Limb (tissue), 2 donors: Measurements from ENCODE around the gene COL5A3.
A peak's percentile ranks its signal among the peaks of the same experiment; 100 is the strongest.
"Not testable (repeated sequence)": the region's sequence is repeated elsewhere in the genome, so short reads cannot be mapped to it uniquely, and the experiment has no call there.

ENCODE experiments used
- DNase-seq, 2 donors: peaks; one replicate each; pipeline ENCODE4 v3.0.0-alpha.2; 2016; ENCODE audit errors: extremely low spot score in 2 of 2

The COL5A3 gene

DNA sequence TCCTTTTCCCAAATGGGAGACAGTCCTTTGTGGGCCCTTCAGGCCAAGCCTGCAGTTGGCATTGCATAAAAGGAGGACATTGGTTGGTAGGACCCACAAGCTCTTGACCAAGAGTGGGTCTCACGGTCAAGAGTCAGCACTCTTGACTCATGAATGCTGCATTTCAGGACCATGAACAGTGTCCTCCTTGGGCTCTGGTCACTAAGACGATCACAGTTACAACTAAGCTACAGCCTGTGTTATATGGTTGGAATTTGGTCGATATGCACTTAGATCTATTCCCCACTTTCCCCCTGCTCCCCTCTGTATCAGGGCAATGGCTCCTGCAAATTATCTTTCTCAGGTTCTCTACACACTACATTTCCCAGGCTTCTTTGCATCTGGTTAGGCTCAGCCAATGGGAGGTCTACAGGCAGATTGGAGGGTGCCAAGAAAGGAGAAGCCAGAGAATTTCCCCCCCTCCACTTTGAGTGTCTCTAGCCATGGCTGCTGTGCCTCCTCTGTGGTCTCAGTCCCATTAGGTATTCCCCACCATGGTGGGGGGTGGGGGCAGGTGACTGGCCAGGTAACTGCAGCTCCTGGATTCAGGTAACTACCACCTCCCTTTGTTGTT is 70.9 kb downstream of the COL5A3 start:
- DNase-seq, result no peak

DNA sequence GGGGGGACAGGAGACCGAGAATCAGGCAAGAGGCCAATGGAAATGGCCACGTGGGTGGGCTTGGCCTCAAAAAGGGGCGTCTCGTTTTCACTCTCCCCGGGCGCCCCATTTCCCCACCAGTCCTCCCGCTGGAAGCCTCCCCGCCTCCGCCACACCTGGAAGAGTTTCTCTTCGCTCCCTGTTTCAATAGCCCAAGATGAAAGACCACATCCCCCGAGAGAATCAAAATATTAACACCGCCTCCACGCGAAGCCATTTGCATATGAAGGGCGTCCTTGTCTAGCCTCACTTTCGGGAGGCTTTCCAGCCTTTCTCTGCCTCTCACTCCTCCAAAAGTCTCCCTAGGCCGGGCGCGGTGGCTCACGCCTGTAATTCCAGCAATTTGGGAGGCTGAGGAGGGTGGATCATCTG is 73.3 kb downstream of the COL5A3 start:
- peak in 1 of 2 donors; percentile 70 for DNase-seq

DNA sequence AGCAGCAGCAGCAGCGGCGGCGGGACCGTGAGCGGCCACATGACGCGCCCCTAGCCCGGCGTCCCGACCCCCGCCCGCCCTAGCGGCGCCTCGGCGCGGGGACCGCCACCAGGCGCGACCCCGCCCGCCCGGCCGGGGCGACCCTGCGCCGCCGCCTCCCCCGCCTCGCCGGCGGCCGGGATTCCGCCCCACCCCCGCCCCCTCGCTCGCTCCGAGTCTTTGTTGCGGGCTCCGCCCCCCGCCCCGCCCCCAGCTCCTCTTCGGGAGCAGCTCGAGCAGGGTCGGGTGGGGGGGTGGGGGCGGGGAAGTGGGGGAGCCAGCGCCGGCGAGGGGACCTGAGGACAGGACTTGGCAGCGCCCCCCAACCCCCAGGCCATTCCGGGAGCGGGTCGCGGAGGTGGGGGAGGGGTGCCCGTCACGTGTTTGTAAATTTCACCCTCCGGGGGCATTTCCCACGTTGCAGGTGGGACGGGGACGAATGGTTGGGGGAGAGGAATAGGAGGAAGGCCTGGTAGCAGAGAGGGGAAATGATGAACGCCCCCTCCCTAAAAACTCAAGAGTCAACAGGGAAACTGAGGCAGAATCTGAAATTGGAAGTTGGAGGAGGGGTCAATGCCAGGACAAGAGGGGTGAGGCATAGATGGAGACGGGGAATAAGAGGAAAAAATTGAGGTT is 73.8 kb downstream of the COL5A3 start, which contains the start of gene OLFM2:
Gene OLFM2, minus strand, starts transcription at position 190 of the 675 bp plus-strand sequence. Its CDS starts 149 bp downstream, at position 41.
- peak; percentile 30 to 86 for DNase-seq

DNA sequence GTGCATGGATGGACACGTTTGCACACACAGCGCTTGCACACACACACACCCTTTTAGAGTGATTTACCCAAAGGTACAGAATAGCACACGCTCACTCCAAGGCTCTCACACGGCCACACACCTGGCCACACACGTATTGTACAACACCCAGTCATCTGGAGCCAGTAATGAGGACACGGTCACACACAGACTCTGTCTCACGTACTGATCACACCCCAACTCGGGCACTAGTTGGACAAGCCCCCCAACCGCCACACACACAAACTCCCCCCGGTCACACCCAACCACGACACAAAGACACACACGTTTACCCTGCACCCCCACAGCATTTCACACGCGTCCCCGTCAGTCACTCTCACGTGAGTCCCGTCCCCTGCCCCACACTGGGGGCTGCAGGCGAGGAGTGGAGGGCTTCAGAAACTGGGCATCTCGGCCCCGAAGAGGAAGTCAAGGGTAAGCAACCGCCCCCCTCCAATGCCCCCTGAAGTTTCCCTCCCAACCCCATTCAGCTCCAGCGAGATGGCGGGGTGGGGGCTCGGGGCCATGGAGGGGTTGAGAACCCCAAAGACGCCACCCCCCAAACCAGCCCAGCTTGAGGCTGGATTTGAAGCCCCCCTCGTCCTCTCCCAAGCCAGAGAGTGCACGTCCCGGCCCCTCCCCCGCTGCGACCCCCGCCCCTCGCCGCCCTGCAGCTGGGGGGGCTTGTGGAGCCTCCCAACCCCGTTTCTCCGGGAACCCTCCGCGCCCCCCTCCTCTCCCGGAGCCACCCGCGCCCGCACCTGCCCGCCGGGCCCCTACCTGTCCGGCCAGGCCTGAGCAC is 74.6 kb downstream of the COL5A3 start:
- peak in 1 of 2 donors; percentile 63 for DNase-seq

DNA sequence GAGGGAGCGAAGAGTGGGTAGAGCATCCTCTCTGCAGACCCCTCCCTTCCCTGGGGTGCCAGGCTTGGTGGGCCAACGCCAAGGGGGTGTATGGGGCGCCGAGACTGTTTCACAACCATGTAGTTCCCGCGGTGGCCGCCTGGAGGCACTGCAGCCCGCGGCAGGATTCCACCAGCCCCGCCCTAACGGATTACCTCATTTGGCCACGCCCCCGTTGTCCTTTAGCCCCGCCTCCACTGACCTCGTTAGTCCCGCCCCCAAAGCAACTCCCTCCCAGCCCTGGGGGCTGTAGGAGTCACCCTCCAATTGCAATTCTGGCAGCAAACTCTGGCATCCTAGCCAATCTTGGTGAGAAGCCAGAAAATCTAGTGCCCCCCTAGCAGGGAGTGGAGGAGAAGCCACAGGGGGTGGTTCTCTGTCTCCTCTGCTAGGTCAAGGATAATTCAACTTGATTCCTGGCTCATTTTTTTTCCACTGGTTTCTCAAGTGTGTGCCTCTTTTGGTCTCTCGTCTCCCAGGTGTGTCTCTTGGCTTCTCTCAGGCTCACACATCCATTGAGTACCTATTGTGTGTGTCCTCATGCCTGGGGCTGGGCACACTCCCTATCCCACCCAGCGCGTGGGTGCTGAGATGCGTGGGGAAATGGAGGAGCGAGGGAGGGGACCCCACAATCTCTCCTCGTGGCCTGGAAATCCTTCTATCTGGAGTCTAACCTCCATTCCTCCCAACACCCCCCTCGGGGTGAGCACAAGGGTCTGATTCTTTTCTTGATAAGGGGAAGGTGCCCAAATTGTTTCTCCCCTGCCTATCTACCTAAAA is 76.0 kb downstream of the COL5A3 start:
- DNase-seq, result peak; percentile 68 to 90

DNA sequence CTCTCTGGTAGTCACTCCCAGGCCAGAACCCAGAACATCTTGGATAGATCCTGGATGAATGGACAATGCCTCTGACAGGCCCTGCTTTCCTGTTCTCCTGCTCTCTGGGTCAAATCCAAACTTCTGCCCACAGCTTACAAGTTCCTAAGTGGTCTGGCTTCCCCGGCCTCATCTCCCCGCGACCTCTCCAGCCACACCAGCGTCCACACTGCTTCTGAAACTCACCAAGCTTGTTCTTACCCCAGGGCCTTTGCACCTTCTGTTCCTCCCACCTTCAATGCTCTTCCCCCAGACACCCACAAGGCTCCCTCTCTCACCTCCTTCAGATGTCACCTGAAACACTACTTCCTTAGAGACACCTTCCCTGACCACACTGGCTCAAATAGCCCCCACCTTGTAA is 77.5 kb downstream of the COL5A3 start:
- no peak for DNase-seq

DNA sequence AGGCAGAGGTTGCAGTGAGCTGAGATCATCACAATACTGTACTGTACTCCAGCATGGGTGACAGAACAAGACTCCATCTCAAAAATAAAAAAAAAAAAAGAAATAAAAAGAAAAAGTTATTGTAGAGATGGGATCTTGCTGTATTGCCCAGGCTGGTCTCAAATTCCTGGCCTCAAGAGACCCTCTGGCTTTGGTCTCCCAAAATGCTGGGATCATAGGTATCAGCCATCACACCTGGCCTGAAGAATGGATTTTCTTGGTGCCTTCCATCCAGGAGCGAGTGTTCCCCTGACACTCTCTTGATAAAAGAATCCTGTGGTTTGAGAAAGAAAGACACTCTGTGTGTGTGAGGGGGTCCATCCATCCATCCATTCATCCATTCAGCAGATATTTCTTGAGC is 78.7 kb downstream of the COL5A3 start:
- no peak for DNase-seq

DNA sequence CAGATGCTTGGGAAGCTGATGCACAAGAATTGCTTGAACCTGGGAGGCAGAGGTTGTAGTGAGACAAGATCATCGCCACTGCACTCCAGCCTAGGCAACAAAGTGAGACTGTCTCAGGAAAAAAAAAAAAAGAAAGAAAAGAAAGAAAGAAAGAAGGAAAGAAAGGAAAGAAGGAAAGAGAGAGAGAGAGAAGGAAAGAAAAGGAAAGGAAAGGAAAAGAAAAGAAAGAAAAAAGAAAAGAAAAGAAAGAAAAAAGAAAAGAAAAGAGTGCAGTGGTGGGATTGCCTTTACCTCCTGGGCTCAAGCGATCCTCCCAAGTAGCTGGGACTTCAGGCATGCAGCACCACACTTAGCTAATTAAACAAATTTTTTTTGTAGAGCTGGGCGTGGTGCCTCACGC is 86.9 kb downstream of the COL5A3 start:
- no peak for DNase-seq

DNA sequence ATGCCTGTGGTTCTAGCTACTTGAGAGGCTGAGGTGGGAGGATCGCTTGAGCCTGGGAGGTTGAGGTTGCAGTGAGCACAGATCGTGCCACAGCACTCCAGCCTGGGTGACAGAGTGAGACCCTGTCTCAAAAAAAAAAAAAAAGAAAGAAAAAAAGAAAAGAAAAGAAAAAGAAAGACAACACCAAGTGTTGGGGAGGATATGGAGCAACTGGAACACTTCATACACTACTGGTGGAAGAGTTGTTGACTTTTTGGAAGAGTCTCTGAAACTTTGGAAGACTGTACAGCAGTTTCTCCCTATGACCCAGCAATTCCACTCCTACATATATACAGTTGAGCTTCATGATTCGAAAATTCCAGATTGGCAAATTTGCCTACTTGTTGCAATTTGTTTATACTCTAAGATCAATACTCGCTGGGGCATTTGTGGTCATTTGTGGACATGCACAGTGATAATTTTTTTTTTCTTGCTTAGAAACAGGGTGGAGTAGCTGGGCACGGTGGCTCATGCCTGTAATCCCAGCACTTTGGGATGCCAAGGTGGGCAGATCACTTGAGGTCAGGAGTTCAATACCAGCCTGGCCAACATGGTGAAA is 87.4 kb downstream of the COL5A3 start:
- not testable (repeated sequence) for DNase-seq

DNA sequence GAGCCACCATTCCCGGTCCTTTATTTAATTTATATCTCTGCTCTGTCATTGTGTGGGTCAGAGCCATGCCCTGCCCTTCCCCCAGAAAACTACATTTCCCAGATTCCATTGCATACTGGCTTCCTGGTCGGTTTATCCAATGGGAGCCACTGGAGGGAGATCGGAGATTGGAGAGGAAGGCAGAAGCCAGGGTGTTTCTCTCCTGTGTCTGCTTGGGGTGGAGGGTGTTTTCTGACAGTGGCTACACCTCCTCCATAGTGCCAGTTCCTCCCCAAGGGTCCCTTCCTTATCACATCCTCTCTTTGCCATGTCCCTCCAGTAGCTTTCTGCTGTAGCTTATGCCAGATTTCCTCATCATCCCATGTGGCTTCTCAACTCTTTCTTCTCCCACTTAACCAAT is 93.0 kb downstream of the COL5A3 start:
- DNase-seq, result peak in 1 of 2 donors; percentile 41

DNA sequence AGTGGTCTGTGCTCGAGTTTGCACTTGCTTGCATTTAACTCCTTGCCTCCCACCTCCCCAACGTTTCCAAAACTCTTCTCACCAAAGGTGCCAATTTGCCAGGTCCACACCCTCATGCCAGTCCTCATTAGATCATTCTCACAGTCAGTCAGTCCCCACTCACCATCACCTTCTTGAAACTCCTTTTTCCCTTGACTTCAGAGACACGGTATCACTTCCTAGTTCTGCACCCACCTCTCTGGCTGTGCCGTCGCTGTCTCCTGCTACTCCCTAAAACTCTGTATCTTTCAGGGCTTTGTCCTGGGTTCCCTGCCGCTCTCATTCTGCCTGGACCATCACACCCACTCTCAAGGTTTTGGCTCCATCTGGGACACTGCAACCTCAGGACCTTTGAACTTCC is 93.6 kb downstream of the COL5A3 start:
- no peak for DNase-seq

DNA sequence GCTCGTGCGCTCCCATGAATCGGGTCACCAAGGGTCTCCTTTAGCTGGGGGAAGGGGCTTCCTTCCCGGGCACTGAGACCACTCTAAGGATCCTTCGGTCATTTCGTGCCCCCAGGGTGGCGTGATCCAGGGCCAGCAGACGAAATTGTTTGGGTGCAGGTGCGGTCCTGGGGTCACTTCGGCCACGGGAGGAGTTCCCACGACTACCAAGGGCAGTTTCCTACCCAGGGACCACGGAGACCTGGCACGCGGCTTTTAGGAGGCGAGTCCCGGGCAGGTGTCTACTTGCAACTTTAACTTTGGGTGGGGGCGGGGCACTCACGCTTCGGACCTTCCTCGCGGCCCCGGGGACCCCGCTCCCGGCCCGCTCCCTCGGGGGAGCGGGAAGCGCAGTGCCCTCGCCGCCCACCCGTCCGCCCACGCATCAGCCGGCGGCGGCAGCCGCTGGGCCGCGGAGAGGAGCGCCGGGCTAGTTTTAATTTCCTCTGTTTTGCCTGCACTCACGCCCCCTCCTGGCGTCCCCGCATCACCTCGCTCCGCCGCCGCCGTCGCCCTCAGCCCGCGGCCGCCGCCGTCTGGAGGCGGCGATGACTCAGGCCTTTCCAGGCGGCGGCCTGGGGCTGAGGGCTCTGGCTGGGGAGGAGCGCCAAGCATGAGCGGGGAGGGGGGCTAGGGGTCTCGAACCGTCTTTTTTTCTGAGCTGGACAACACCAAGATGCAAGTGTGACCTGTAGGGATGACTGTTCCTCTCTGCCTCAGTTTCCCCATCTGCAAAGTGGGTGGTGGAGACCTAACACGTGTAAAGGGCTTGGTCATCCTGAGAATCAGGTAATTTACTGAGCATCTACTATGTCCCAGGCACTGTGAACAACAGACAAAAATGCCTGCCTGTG is 95.7 kb downstream of the COL5A3 start:
- peak; percentile 77 to 86 for DNase-seq

DNA sequence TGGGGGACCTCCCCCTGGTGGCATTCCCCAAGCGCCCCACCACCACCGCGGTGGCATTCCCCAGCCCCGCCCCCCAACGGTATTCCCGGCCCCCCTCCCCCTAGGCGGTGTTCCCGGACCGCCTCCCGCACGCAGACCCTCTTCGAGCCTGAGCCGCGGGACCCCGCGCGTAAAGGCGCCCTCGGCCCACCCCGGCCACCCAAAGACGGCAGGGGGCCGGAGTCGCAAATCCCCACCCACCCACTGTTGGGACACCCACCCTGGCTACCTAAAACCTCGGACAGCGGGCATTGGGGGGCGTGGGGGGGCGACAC is 96.3 kb downstream of the COL5A3 start:
- no peak for DNase-seq

DNA sequence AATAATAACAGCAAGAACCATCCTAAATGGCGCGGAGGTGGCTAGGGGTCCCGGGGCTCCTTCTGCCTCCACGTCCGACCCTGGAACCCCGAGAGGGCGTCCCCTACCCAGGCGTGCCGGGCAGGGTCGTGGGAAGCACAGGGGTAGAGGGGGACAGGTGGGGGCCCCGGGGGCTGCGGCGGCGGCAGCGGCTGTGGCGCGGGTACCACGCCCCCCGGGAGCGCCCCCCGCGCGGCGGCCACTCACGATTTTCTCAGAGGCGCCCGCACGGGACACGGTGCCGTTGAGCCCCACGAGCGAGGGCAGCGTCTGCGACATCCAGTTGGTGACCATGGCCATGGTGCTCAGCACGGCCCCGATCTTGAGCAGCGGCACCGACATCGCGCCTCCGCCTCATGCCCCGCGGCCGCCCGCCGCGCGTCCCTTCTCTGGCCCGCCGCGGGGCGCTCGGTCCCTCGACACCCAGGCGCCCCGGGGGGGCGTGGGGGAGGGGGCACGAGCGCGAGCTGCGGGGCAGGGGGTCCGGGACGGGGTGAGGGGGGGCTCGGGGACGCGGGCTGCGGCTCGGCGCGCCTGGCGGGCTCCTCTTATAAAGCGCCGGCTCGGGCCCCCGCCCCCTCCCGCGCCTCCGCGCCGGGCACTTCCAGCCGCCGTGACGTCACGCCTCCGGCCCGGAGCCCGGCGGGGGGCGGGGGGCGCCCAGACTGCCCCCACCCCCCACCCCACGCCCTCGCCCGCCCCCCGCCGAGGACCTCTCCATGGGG is 96.9 kb downstream of the COL5A3 start:
- peak in 1 of 2 donors; percentile 70 for DNase-seq

DNA sequence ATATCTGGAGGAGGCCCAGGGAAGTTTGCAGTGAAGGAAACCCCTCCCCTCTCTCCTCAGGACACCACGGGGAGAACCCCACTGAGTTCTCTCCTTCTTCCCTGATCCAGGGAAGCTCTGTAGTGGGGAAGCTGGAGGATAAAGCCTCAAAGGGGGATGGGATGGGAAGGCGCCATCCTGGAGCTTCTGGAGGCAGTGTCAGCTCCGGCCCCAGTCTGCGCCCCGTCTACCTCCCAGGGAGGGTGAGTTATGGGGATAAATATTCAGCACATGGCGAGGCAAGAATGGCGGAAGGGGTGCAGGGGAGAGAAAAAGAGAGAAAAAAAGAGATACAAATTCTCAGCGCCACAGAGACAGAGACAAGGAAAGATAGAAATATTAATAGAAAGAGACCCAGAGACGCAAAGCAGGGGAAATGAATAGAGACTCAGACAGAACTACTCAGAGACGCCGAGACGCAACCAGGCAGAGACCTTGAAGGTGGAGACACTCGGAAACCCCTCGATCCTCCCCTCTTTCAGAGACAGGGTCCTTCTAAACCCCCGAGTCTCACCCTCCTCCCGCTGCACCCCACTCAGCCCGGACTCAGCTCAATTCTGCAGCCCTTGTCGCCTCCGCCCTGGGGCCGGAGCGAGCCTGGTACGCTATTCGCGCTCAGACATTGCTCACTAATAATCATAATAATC is 97.6 kb downstream of the COL5A3 start:
- DNase-seq, result no peak

DNA sequence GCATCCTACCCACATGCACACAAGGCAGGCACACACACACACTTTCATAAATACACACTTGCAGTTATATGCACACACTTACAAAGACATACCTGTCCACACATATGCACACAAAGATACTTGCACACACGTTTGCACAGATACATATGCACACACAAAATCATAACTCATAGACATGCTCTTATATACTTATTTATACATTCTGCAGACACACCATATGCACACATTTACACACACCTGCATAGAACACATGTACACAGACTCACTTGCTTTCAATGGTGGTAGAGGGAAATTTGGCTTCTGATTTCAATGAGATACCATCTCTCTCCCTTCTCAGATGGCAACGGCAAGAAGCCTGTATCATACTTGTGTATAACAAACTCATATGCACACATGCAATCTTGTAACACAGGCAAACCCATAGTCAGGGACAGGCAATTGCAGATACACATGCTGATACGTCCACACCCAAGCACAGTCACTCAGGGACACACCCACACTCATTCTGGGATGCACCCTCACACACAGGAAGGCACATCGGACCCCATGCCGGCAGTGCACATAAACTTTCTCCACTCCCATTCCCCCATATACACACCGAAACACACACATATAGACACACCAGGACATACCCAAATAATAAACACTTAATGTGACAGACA is 98.6 kb downstream of the COL5A3 start:
- DNase-seq, result no peak

DNA sequence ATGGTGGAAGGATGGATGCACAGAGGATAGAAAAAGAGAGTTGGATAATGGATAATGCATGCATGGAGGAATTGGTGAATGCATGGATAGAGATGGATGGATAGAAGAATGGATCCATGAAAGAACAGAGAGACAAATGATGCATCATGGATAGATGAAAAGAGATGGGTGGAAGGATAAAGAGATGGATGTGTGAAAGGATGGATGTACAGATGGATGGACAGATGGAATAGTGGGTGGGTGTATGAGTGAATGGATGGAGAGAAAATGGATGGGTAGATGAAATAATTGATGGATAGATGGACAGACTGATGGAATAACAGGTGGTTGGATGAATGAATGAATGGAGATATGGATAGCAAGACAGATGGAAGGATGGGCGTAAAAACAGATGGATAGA is 99.7 kb downstream of the COL5A3 start:
- DNase-seq, result no peak
